TTC549 (cell line): Measurements from ENCODE around the gene PCDHA7.
"Not testable (repeated sequence)": the region's sequence is repeated elsewhere in the genome, so short reads cannot be mapped to it uniquely, and the experiment has no call there.

ENCODE experiments used
- FAIRE-seq: peaks from 2 replicates; lab custom pipeline; 2012; peaks lifted over from hg19 to GRCh38; lab: Jason Lieb, UNC

Gene PCDHA7, protein sequence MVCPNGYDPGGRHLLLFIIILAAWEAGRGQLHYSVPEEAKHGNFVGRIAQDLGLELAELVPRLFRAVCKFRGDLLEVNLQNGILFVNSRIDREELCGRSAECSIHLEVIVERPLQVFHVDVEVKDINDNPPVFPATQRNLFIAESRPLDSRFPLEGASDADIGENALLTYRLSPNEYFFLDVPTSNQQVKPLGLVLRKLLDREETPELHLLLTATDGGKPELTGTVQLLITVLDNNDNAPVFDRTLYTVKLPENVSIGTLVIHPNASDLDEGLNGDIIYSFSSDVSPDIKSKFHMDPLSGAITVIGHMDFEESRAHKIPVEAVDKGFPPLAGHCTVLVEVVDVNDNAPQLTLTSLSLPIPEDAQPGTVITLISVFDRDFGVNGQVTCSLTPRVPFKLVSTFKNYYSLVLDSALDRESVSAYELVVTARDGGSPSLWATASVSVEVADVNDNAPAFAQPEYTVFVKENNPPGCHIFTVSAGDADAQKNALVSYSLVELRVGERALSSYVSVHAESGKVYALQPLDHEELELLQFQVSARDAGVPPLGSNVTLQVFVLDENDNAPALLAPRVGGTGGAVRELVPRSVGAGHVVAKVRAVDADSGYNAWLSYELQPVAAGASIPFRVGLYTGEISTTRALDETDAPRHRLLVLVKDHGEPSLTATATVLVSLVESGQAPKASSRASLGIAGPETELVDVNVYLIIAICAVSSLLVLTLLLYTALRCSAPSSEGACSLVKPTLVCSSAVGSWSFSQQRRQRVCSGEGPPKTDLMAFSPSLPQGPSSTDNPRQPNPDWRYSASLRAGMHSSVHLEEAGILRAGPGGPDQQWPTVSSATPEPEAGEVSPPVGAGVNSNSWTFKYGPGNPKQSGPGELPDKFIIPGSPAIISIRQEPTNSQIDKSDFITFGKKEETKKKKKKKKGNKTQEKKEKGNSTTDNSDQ

DNA sequence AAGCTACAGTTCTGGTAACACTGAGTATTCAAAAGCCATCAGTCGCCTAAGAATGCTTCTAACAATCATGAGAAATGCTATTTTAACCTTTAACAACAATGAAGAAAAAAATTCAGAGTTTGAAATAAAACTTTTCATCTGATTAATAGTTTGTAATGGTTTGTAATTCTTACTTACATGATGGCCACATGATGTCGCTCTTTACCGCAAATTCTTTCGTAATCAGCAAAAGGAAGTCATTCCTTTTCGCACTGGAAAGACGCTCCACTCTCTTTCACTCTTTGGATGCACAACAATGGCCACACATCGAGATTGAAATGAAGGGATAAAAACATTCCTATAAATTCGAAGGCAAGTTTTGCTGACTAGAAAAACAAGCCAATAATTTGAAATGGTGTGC is at the start of gene PCDHA7:
Gene PCDHA7, plus strand, starts transcription at position 277 of the 400 bp plus-strand sequence. Its CDS starts 115 bp downstream, at position 392.
- peak; percentile 85 for FAIRE-seq

DNA sequence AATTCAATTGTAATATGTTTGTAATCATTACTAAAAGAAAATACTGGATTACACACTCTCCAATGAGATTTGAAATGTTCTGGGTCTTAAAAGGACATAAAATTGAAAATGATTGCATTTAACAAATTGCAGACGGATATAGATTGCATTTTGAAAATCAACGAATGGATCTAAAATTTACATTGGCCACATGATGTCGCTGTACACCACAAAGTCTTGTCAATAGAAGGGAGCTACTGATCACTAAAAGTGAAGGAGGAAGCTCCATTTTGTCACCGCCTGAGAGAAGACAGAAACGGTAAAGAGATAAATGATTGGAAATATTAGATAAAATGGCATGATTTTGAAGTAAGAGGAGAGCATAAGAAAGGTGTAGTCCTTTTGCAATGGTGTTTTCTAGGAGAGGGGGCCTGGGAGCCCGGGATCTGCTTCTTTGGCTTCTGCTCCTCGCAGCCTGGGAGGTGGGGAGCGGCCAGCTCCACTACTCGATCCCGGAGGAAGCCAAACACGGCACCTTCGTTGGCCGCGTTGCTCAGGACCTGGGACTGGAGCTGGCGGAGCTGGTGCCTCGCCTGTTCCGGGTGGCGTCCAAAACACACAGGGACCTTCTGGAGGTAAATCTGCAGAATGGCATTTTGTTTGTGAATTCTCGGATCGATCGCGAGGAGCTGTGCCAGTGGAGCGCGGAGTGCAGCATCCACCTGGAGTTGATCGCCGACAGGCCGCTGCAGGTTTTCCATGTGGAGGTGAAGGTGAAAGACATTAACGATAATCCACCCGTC is 48.0 kb upstream of the PCDHA7 start, which contains the start of gene PCDHA1:
Gene PCDHA1, plus strand, starts transcription at position 236 of the 782 bp plus-strand sequence.
- no peak for FAIRE-seq

DNA sequence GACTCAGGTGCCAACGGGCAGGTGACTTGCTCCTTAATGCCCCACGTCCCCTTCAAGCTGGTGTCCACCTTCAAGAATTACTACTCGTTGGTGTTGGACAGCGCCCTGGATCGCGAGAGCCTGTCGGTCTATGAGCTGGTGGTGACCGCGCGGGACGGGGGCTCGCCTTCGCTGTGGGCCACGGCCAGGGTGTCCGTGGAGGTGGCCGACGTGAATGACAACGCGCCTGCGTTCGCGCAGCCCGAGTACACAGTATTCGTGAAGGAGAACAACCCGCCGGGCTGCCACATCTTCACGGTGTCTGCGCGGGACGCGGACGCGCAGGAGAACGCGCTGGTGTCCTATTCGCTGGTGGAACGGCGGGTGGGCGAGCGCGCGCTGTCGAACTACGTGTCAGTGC is 46.6 kb upstream of the PCDHA7 start:
- FAIRE-seq, result not testable (repeated sequence)

DNA sequence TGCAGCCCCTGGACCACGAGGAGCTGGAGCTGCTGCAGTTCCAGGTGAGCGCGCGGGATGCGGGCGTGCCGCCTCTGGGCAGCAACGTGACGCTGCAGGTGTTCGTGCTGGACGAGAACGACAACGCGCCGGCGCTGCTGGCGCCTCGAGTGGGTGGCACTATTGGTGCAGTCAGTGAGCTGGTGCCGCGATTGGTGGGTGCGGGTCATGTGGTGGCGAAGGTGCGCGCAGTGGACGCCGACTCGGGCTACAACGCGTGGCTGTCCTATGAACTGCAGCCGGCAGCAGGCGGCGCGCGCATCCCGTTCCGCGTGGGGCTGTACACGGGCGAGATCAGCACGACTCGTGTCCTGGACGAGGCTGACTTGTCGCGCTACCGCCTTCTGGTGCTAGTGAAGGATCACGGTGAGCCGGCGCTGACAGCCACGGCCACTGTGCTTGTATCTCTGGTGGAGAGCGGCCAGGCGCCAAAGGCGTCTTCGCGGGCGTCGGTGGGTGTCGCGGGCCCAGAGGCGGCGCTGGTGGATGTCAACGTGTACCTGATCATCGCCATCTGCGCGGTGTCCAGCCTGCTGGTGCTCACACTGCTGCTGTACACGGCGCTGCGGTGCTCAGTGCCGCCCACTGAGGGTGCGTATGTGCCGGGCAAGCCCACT is 46.1 kb upstream of the PCDHA7 start:
- FAIRE-seq, result not testable (repeated sequence)

DNA sequence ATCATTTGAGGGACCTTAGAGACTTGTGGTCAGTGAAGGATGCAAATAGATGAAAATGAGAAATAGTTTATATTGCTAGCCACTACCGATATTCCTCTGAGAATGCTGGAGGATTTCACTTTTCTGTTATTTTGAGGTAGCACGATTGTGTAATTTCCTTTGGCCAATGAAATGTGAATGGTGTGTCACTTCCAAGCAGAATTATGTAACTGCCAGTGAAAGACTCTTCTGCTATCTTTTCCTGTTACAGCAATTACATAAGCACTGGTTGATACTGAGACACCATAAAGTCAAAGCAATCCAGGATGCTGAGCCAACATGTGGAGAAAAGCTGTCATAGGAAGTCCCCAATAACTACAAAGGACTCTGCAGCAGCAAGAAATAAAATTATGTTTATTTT is 43.0 kb upstream of the PCDHA7 start:
- FAIRE-seq, result no peak

DNA sequence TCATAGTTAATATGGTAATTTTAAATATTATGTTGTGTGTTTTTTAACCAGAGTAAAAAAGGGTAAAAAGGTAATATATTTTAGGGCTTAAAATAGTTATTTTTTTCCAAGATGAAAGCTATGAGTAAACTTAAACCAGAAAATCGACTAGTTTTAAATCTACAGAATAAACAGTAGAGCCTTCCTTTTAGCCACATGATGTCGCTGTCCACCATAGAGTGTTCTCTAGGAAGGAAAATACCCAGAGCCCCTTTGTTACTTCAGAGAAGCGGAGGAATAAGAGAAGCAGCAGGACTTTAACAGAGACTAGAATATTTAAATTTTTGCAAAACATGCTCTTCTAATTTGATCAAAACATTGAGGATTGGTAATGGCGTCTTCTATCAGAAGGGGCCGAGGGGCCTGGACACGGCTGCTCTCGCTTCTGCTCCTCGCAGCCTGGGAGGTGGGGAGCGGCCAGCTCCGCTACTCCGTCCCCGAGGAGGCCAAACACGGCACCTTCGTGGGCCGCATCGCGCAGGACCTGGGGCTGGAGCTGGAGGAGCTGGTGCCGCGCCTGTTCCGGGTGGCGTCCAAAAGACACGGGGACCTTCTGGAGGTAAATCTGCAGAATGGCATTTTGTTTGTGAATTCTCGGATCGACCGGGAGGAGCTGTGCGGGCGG is 39.3 kb upstream of the PCDHA7 start, which contains the start of gene PCDHA2:
Gene PCDHA2, plus strand, starts transcription at position 258 of the 664 bp plus-strand sequence.
- peak; percentile 87 for FAIRE-seq

DNA sequence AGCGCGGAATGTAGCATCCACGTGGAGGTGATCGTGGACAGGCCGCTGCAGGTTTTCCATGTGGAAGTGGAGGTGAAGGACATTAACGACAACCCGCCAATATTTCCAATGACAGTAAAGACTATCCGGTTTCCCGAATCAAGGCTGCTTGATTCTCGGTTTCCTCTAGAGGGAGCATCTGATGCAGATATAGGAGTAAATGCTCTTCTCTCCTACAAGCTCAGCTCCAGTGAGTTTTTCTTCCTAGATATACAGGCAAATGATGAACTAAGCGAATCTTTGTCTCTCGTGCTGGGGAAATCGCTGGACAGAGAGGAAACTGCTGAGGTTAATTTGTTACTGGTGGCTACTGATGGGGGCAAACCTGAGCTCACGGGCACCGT is 38.8 kb upstream of the PCDHA7 start:
- peak; percentile 19 for FAIRE-seq

DNA sequence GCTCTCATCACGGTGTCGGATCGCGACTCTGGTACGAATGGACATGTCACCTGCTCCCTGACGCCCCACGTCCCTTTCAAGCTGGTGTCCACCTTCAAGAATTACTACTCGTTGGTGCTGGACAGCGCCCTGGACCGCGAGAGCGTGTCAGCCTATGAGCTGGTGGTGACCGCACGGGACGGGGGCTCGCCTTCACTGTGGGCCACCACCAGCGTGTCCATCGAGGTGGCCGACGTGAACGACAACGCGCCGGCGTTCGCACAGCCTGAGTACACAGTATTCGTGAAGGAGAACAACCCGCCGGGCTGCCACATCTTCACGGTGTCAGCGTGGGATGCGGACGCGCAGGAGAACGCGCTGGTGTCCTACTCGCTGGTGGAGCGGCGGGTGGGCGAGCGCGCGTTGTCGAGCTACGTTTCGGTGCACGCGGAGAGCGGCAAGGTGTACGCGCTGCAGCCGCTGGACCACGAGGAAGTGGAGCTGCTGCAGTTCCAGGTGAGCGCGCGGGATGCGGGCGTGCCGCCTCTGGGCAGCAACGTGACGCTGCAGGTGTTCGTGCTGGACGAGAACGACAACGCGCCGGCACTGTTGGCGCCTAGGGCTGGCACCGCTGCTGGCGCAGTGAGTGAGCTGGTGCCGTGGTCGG is 37.9 kb upstream of the PCDHA7 start:
- FAIRE-seq, result not testable (repeated sequence)

DNA sequence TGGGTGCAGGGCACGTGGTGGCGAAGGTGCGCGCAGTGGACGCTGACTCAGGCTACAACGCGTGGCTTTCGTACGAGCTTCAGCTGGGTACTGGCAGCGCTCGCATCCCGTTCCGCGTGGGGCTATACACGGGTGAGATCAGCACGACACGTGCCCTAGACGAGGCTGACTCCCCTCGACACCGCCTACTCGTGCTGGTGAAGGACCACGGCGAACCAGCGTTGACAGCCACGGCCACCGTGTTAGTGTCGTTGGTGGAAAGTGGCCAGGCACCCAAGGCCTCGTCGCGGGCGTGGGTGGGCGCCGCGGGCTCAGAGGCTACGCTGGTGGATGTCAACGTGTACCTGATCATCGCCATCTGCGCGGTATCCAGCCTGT is 37.4 kb upstream of the PCDHA7 start:
- no peak for FAIRE-seq

DNA sequence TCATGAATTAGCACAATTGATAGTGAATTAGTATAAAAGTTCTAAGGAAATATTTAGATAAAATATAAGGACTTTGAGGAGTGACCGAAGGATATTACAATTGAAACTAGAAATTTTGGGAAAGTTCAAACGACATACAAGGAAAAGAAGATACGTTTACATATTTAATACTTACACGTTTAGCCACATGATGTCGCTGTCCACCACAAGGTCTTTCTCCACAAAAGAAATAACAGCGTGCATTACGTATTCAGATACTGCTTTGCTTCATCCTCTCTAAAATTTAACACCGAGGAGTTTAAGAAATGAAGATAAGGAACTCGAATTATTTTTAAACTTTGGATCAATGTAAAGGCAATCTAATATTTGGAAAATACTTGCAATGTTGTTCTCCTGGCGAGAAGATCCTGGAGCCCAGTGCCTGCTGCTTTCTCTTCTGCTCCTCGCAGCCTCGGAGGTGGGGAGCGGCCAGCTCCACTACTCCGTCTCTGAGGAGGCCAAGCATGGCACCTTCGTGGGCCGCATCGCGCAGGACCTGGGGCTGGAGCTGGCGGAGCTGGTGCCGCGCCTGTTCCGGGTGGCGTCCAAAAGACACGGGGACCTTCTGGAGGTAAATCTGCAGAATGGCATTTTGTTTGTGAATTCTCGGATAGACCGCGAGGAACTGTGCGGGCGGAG is 33.1 kb upstream of the PCDHA7 start, which contains the start of gene PCDHA3:
Gene PCDHA3, plus strand, starts transcription at position 242 of the 678 bp plus-strand sequence.
- peak; percentile 9 for FAIRE-seq

DNA sequence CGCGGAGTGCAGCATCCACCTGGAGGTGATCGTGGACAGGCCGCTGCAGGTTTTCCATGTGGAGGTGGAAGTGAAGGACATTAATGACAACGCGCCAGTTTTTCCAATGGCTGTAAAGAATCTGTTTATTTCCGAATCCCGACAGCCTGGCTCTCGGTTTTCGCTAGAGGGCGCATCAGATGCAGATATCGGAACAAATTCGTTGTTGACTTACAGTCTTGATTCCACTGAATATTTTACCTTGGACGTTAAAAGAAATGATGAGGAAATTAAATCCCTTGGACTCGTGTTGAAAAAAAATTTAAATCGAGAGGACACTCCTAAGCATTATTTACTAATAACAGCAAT is 32.6 kb upstream of the PCDHA7 start:
- no peak for FAIRE-seq

DNA sequence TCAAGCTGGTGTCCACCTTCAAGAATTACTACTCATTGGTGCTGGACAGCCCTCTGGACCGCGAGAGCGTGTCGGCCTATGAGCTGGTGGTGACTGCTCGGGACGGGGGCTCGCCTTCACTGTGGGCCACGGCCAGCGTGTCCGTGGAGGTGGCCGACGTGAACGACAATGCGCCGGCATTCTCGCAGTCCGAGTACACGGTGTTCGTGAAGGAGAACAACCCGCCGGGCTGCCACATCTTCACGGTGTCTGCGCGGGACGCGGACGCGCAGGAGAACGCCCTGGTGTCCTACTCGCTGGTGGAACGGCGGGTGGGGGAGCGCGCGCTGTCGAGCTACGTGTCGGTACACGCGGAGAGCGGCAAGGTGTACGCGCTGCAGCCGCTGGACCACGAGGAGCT is 31.7 kb upstream of the PCDHA7 start:
- FAIRE-seq, result not testable (repeated sequence)

DNA sequence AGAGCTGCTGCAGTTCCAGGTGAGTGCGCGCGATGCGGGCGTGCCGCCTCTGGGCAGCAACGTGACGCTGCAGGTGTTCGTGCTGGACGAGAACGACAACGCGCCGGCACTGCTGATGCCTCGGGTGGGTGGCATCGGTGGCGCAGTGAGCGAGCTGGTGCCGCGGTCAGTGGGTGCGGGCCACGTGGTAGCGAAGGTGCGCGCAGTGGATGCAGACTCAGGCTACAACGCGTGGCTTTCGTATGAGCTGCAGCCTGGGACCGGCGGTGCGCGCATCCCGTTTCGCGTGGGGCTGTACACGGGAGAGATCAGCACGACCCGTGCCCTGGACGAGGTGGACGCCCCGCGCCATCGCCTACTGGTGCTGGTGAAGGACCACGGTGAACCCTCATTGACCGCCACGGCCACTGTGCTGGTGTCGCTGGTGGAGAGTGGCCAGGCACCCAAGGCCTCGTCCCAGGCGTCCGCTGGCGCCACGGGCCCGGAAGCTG is 31.2 kb upstream of the PCDHA7 start:
- no peak for FAIRE-seq

DNA sequence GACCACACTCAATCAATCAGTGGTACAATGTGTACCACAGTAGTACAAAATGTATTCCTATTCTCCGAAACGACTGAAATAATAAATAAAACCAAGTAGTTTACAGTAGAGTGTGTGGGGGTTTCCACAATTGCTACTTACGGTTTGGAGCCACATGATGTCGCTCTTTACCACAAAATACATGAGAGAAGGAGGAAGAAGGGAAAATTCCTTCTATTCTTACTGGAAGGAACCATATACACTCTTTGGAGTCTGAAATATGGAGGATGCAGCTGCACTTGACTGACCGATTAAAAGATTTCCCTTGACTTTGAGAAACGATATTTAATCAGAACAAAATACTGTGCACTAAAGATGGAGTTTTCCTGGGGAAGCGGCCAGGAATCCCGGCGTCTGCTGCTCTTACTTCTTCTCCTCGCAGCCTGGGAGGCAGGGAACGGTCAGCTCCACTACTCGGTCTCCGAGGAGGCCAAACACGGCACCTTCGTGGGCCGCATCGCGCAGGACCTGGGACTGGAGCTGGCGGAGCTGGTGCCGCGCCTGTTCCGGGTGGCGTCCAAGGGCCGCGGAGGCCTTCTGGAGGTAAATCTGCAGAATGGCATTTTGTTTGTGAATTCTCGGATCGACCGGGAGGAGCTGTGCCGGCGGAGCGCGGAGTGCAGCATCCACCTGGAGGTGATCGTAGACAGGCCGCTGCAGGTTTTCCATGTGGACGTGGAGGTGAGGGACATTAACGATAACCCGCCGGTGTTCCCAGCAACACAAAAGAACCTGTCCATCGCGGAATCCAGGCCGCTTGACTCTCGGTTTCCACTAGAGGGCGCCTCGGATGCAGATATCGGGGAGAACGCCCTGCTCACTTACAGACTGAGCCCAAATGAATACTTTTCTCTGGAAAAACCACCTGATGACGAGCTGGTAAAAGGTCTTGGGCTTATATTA is 27.0 kb upstream of the PCDHA7 start, which contains the start of gene PCDHA4:
Gene PCDHA4, plus strand, starts transcription at position 235 of the 942 bp plus-strand sequence.
- no peak for FAIRE-seq

DNA sequence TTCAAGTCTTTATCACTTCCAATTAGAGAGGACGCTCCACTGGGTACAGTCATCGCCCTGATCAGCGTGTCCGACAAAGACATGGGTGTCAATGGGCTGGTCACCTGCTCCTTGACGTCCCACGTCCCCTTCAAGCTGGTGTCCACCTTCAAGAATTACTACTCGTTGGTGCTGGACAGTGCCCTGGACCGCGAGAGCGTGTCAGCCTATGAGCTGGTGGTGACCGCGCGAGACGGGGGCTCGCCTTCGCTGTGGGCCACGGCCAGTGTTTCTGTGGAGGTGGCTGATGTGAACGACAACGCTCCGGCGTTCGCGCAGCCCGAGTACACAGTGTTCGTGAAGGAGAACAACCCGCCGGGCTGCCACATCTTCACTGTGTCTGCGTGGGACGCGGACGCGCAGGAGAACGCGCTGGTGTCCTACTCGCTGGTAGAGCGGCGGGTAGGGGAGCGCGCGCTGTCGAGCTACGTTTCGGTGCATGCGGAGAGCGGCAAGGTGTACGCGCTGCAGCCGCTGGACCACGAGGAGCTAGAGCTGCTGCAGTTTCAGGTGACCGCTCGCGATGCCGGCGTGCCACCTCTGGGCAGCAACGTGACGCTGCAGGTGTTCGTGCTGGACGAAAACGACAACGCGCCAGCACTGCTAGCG is 25.7 kb upstream of the PCDHA7 start:
- not testable (repeated sequence) for FAIRE-seq

DNA sequence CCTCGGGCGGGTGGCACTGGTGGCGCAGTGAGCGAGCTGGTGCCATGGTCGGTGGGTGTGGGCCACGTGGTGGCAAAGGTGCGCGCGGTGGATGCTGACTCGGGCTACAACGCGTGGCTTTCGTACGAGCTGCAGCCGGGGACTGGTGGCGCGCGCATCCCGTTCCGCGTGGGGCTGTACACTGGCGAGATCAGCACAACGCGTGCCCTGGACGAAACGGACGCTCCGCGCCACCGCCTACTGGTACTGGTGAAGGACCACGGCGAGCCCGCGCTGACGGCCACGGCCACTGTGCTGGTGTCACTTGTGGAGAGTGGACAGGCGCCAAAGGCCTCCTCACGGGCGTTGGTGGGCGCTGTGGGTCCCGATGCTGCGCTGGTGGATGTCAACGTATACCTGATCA is 25.2 kb upstream of the PCDHA7 start:
- no peak for FAIRE-seq

DNA sequence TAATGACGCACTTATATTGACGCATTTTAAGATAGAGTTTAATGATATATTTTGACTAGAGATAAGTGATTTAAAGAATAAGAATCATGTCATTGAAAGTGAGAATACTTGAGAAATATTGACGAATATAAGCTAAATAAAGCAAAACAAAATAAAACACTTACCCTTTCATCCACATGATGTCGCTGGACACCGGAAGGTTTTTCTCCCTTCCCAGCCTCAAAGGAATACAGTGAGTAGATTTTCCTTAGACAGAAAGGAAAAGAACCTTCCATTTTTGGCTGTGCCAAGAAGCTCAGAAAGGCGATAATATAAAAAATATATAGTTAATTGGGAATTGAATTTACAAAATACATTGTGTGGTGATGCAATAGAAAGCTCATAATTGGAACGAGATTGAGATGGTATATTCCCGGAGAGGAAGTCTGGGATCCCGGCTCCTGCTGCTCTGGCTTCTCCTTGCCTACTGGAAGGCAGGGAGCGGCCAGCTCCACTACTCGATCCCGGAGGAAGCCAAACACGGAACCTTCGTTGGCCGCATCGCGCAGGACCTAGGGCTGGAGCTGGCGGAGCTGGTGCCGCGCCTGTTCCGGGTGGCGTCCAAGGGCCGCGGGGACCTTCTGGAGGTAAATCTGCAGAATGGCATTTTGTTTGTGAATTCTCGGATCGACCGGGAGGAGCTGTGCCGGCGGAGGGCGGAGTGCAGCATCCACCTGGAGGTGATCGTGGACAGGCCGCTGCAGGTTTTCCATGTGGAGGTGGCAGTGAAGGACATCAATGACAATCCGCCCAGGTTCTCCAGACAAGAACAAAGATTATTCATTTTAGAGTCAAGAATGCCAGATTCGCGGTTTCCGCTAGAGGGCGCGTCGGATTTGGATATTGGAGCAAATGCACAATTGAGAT is 12.4 kb upstream of the PCDHA7 start, which contains the start of gene PCDHA5:
Gene PCDHA5, plus strand, starts transcription at position 239 of the 906 bp plus-strand sequence.
- FAIRE-seq, result peak; percentile 96
